H1 (cell line): ENCODE data around the gene MSN. TPM values are rescaled to one million over a fixed set of nuclear protein-coding genes. Genes with fewer than 3 reads are reported as not detected.

Experiments used
- HDAC6 ChIP-seq: IDR thresholded peaks from one replicate; pipeline ENCODE4 v1.7.1; 2012; ENCODE audit warnings: low read depth, mild to moderate bottlenecking, inconsistent platforms, low read length, moderate library complexity
- SIRT6 ChIP-seq: IDR thresholded peaks from one replicate; pipeline ENCODE4 v1.7.1; 2012; ENCODE audit warnings: low read length, inconsistent platforms
- polyA plus RNA-seq, 7 experiments: library from polyadenylated mRNA; depleted of rRNA in 3 of 7; stranded (reverse) in 5 of 7; unstranded in 2 of 7; fragments of >200 nt in 5 of 7; fragments of 200-250 nt in 2 of 7; gene quantifications; 1 replicate in 5 of 7; 2 replicates in 1 of 7; 4 replicates in 1 of 7; pipeline versions ENCODE4 v1.2.1 to v1.2.3, GENCODE V29; 2011 to 2013; ENCODE audit warnings: missing spikeins in 2 of 7, mixed read lengths in 2 of 7
- total RNA-seq: library from RNA; stranded (reverse); fragmentation: NEBNext Ultra II Directional; extraction: Animal tissue kit (Norgen Biotek cat#: 25700); gene quantifications from 2 replicates; pipeline ENCODE4 v1.2.1, GENCODE V29; 2021

MSN gene
- total and polyA plus RNA-seq, 2 of the 8 experiments (the other 6 are each of a cell fraction or from before 2014, with no cell fraction given): 112 to 133 TPM

DNA sequence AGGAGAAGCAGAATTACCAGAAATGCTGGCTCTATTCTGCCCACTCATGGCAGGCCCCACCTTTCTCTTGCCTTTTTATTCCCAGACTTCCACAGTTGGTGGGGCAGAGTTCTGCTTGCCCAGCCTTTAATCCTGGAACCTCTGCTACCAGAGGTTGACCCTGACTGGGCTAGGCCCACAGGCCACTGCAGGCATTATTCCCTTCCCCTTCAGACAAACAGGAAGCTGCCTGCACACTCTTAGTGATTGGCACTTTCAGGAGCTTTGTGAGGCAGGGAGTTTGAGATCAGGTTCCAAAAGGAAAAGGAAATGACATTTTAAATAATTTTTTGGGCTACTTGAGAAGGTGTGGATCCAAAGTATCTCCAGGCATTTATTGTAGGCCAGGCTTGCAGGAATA lies 18.8 kb downstream of the MSN start (continued):
- TF ChIP-seq HDAC6 (no peak), SIRT6 (no peak)
